GM19193 (cell line): ENCODE data around the gene PRKAA1.
A peak's percentile ranks its signal among the peaks of the same experiment; 100 is the strongest.

Experiments used
- POLR2A ChIP-seq: IDR thresholded peaks from 4 replicates; pipeline ENCODE4 v1.6.1; 2011; ENCODE audit not compliant: insufficient read depth, insufficient read length; ENCODE audit errors: extremely low read depth

PRKAA1 gene

DNA sequence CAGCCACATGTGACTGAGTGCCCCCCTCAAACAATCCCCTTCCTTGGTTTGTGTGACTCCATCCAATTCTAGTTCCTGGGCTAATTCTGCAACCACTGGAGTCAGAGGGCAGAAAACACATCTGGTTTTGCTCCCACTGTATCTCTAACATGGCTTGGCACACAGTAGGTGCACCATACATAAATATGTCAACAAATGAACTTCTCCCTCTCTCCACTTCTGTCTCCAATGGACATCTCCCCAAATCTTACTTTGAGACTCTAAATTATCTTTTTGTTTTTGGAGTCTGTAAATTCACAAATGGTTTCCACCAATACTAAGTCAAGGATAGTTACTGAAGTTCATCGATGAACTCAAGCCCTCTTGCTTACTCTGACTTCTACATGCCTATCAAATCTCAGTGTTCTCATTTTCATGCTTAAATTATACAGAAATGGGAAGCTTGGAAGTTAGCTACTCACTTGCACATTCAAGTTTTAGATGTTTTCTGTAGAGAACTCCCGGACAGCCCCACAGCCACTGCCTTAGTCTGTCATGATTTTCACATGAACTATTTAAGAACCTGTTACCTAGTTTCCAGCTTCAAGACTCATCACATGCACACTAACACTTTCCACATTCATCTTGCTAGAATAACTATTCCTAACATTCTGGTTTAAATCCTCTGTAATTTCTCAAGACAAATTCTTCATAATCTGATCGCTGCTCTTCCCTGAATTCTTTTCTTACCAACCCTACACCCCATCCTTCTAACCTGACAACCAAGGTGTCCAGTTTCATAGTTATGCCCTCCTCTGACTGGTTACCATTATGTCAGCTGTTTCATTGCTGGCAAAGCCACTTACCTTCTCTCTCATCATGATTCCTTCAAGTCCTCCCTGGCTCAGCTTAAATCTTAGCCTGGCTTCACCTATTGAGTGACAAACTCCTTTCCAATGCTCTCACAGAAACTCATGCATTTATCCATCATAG, 30.8 kb upstream of the PRKAA1 start:
- no peak for TF ChIP-seq POLR2A

DNA sequence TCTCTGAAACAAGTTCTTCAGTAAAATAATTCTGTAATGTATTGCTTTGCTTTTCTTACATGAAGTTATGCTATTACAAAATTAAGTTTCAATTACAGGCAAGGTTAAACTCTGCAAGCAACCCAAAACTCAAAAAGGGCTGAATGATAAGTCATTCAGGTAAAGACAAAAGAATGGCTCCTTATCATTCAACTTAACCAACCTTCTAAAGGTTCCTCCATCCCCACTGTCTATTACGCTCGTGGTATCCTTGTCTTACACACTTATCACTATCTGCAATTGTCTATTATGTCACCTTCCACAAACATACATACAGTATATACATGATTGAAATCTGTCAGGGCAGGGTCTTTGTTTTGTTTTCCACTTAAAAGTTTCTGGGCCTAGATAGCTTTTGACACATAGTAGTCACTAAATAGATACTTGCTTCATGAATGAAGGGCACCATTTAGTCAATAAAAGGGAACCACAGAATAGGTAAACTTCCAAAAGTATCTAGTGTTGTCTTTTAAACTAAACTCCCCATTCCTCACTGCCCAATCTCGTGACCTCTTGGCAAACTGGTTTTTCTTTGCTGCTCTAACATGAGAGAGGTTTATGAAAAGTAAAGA, 30.0 kb upstream of the PRKAA1 start:
- peak; percentile 13 for TF ChIP-seq POLR2A

DNA sequence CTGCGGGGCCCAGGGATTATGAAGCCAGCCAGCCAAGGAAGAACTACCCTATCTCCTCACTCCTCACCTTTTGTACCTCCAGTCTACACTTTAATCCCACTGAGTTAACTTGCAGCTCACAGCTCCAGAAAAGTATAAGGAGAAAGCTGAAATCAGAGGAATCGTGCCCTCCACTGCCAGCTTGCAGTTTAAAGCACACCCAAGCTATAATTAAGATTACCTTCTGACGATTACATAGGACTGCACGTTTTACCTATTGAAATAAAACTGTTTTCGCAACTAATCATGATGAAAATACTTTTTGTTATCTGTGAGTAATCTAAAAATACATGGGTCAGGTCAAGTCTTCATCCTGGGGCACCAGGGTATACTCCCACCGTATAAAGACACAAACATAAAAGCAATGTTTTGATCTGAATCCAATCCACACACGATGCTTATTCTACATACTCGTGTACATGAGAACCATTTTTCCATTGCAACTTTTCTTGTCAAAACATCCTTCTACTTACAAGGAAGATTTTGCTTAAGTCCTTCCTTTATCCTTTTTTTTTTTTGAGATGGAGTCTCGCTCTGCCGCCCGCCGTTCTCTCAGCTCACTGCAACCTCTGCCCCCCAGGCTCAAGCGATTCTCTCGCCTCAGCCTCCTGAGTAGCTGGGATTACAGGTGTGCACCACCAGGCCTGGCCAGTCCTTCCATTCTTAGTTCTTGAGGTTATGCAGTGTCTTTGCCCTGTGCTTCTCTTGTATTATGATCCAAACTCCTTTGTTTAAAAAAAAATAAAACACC, 29.2 kb upstream of the PRKAA1 start:
- no peak for TF ChIP-seq POLR2A

DNA sequence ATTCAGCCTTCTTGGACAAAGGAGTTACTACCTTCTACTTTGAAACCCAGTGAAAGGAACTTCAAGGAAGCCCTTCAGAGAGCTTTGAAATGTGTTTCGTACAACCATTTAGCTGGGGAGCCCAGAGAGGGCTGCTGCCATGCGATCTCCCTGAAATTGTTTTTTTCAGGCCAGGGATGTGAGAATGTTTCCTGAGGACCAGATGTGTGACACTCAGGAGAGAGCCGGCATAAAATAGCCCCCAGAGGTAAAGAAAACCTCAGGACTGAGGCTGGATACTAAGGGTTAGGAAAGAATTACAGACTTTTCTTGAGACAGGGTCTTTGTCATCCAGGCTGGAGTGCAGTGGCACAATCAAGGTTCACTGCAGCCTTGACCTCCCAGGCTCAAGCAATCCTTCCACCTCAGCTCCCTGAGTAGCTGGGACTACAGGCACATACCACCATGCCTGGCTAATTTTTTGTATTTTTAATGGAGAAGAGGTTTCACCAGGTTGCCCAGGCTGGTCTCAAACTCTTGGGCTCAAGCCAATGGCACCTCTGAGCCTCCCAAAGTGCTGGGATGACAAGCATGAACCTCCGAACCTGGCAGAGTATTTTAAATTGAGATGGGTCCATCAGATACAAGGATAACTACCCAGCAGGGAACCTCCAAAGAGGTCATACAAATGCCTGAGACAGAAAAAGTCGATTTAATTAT, 28.5 kb upstream of the PRKAA1 start:
- TF ChIP-seq POLR2A = no peak

DNA sequence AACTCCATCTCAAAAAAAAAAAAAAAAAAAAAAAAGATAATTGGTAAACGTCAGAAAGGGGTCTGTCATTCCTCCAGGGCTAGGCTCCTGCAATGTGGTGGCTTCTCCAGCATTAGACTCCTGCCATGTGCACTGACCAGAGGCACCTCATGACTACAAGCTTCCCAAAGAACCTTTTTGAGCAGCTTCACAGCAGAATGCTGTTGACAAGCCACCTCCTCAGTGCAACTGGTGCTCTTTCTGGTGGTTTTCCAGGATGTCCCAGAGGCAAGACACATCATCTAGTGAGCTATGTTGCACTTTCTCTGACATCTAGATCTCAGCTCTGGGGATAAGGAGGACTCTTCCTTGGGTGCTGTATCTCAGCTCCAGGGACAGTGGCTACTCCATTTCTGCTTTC, 25.3 kb upstream of the PRKAA1 start:
- no peak for TF ChIP-seq POLR2A

DNA sequence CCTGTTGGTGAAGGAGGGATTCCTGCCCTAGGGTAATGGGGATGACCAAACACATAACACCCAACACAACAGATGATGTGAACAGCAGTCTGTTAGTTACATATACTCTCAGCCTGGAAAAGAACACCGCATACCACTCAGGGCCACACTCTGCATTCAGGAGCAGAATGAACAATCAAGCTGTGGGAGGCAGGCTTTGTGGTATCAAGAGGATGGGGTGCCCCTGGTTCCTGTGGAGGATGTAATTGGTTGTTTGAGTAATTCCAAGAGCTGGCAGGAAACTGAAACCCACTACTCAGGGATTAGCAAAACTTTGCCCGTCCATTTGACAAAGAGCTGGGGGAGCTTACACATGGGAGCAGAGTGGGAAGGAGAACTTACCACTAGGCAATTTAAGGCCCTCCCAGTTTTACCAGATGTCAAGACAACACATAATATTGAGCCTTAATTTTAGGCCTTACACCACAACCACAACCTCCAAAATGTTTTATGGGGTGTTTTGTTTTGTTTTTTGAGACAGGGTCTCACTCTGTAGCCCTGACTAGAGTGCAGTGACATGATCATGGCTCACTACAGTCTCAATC, 15.6 kb upstream of the PRKAA1 start:
- TF ChIP-seq POLR2A = no peak

DNA sequence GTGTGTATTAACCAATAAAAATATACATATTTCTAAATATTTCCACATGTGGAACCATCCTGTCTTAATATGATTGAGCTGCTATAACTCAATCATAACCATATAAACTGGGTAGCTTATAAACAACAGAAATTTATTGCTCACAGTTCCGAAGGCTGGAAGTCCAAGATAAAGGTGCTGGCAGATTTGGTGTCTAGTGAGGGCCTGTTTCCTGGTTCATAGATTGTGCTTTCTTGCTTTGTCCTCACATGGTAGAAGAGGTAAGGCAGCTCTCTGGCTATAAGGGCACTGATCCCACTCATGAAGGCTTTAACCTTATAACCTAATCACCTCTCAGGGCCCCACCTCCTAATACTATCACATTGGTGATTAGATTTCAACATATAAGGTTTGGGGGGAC, 14.0 kb upstream of the PRKAA1 start:
- no peak for TF ChIP-seq POLR2A

DNA sequence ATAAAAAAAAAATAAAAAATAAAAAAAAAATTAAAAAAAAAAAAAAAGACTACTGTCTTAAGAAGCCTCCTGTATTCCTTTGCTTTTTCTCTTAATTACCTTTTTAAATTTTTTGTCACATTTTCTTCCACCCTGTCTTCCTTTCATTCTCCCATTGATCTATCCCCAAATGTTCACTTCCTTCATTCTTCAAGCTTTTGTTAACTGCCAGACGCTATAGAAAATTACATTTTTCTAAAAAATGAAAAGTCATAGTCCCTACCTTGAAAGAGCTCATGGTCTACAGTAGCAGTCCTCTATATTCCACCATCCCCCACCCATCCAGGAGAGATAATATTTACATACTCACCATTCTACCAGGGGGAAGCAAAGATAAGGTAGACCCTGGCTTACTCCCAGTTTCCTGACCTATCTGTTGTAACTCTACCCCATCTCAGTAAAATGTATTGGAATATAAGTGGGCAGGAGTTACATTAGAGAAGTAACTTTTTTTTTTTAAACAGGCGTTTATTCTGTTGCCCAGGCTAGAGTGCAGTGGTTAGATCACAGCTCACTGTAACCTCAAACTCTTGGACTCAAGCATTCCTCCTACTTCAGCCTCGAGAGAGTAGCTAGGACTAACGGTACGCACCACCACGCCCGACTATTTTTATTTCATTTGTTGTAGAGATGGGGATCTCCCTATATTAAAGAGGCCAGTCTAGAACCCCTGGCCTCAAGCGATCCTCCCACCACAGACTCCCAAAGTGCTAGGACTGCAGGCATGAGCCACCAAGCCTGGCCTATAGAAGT, 3.8 kb upstream of the PRKAA1 start:
- no peak for TF ChIP-seq POLR2A

DNA sequence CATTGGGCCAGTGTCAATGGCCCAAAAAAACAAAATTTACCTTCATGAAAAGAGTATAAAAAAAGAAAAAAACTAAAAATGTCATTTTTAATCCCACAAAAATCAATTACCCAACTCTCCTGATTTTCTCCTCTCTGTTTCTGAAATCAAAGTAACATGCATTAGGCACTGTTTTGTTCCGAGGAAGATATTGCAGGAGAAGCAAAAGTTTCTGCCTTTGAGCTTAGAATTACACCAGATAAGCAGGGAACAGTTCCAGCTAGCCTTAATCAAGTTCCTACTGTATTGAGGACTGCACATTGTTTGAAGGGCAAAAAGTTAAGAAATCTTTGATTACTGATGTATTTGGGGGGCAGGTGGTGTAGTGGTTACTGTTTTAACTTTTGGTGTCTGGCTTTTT, 1.1 kb upstream of the PRKAA1 start:
- TF ChIP-seq POLR2A = no peak

DNA sequence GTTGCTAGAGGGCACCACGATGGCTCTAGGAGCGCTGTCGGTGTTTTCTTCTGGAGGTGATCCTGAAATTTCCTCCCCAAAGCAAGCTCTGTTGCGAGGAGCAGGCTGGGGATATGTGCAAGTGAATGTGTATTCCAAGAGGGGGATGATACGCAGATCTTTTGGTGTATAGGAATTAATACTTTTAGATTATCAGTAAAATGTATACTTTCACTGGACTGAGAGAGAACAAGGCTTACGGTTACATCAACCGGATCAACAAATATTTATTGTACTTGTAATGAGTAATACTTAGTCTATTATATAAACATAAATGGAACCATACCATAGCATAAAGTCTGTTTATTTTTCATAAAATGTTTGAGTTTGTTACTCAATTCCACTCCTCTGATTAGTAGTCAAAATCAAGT, 632 bp upstream of the PRKAA1 start:
- no peak for TF ChIP-seq POLR2A

DNA sequence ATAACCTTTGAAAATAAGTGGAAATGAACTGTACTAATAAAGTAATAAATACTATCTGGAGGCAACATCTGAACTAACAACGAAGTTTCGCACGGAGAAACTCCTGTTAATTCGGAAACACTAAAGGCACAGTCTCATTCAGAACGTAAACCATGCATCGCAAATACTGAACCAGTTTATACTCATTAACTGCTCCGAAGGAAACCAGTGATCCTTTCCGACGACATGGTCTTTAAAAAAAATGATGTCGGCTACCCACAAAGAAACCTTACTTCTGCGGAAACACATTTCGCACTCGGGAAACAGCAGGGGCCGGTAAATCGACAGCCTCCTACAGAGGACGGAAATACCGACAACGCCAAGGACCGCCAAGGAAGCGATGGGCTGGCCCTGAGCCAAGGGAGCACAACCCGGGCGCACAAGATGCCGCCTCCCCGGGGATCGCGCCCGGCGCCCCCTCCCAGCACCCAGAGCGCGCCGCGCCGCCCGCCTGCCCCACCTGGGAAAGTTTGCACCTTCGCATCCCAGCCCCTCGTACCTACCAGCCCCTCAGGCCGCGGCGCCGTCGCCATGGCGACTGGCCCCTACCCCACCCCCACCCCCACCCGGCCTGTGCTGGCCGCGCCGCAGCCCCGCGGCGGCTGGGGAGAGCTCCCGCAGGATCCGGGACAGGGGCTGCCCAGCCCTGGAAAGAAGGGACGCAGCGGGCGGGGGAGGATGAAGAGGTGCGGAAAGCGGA, 732 bp downstream of the PRKAA1 start:
- no peak for TF ChIP-seq POLR2A

DNA sequence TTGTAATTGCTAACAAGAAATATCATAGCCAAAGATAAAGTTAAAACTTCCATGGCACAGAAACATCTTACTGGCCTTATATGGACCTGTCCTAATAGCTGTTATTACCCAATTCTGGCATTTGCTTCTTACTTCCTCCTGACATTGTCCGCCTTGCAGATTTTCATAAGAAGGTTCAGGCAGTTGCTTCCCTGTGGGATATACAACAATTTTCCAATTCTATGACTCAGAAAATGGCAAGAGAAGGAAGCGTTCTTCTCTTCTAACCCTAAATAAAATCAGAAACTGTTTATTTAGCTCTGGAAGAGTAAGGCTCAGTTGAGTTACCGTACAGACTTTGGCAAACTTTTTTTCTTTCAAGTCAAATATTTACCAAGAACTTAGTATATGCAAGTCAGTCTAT, 1.7 kb downstream of the PRKAA1 start:
- TF ChIP-seq POLR2A = no peak

DNA sequence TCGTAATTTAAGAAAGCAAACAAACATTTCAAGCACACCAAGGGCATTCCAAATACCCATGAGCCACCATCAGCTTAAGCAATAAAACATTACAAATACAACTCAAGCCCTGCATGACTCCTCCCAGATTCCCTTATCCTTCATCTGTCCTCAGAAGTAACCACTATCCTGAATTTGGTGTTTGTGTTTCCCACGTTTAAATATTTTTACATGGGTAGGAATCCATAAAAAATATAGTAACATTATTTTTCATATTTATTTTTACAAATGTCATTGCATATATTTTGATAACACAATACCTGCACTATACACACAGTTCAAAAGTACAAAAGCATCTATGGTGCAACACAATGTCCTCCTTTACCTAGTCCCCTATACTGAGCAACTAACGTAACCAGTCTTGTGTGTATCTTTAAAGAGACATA, 6.4 kb downstream of the PRKAA1 start:
- TF ChIP-seq POLR2A = no peak
